HG02943 (cell line): ENCODE measurements around the gene OR2A7.
A peak's percentile ranks its signal among the peaks of the same experiment; 100 is the strongest.
"Not testable (repeated sequence)": the region's sequence is repeated elsewhere in the genome, so short reads cannot be mapped to it uniquely, and the experiment has no call there.

Source experiments
- ATAC-seq: cut with Tn5 transposase; IDR thresholded peaks from one replicate; pipeline ENCODE4 v1.9.1; 2021; ENCODE audit warnings: mild to moderate bottlenecking, low read depth, moderate library complexity; ENCODE audit not compliant: unreplicated experiment

Gene OR2A7

DNA sequence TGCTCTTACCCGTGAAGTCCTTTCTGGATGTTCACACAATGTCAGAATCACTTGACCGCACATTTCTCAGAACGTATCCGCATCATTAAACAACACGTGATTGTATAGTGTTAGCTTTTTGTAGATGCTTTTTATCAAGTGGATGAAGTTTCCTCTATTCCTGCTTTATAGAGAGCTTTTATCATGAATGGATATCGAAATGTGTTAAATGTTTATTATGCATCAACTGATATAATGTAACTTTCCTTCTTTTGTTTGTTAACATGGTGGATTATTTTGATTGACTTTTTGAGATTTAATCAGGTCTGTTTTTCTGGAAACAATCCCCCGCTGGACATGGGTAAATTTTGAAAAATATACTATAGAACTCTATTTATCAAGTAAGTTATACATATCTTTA lies at the start of gene OR2A7:
Gene OR2A7 (minus strand): TSS at position 101 of the 400 bp plus-strand sequence. CDS start 5,164 bp downstream, outside the sequence.
- ATAC-seq, result not testable (repeated sequence)

- not testable (repeated sequence) for ATAC-seq
Measured at GRCh38 chr7:144311872-144312469, 47.4 kb upstream of the OR2A7 start, which contains the start of gene OR2A1. TSS of gene OR2A1 (plus strand) at chr7:144312419. CDS start at chr7:144318125, 5,706 bp downstream.

DNA sequence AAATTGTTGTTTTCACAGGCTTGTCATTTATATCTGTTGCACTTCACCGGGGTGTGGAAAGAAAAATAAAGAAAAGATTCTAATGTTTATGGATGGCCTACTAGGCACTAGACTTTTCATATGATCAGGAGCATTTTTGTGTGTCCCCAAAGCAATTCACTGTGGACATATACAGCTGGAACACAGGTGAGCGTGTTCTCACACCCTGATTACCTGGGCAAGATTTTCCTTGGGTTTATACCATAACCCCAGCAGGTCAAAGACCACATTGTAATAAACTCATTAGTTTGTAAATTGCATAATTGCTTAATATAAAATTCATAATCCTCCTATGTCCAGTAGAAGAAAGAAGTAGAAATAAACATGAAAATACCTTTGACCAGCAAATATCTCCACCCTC lies 46.6 kb upstream of the OR2A7 start:
- not testable (repeated sequence) for ATAC-seq

DNA sequence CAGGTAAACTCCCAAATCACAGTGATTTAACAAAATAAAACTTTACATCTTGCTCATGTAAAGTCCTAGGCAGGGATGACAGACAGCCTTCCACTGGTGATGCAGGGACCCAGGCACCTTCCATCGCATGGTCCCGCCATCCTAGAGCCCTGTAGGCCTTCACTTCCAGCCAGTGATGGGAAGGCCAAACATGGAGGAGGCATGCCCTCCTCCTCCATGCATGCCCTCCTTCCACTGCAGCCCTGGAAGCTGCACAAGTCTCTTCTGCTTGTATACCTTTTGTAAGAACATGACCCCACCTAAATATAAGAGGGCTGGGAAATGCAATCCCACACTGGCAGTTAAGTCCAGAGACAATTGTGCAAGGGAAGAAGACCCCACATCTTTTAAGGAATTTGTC lies 45.1 kb upstream of the OR2A7 start:
- not testable (repeated sequence) for ATAC-seq

- not testable (repeated sequence) for ATAC-seq
Measured at GRCh38 chr7:144305156-144305555, 40.6 kb upstream of the OR2A7 start.

DNA sequence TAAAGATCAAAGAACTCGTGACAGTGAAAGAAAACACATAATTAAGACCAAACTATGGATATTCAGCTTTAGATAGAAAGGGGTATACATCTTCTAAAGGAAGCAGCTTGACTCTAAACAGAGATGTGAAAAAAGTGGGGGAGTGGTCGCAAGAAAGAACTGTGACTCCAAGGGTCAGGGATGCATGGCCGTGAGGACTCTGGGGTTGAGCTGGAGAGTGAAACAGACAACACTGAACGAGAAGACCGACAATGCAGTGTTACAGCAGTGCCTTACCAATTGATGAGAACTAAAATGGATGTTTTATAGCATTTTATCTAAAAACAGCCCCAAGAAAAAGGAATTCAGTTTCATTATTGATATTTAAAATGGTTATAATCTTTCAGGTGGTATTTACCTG lies 39.0 kb upstream of the OR2A7 start:
- not testable (repeated sequence) for ATAC-seq

DNA sequence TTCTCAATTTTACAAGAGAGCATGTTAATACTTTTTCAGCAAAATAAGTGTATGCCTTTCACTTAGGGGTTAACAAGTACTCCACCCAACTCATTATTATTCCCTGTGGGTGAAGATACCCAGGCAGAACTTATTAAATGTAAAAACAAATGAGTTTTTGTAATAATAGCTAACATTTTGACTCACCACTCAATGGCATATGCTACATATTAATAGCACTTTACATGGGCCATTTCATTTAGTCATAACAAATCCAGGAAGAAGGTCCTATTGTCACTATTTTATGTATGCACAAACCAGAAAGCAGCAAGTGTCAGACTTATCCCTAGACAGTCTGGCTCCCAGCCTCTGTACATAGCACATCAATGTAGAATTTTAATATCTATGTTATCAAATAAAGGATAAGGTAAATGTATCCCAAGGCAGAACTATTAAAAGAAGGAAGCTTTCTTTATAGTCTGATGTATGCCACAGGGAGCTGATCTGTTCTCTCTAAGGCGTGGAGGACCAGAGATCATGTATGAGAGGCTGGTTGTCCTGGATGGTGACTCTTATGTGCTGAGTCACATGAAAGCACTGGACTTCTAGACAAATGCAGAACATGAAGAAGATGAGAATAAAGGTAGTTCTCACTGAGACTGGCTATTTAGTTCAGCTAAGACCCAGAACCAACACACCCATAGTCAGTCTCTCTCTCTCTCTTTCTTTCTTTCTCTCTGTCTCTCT lies 38.1 kb upstream of the OR2A7 start:
- not testable (repeated sequence) for ATAC-seq

GRCh38 chr7:144293794-144294499 lies 29.4 kb upstream of the OR2A7 start:
- ATAC-seq, result peak; percentile 75

DNA sequence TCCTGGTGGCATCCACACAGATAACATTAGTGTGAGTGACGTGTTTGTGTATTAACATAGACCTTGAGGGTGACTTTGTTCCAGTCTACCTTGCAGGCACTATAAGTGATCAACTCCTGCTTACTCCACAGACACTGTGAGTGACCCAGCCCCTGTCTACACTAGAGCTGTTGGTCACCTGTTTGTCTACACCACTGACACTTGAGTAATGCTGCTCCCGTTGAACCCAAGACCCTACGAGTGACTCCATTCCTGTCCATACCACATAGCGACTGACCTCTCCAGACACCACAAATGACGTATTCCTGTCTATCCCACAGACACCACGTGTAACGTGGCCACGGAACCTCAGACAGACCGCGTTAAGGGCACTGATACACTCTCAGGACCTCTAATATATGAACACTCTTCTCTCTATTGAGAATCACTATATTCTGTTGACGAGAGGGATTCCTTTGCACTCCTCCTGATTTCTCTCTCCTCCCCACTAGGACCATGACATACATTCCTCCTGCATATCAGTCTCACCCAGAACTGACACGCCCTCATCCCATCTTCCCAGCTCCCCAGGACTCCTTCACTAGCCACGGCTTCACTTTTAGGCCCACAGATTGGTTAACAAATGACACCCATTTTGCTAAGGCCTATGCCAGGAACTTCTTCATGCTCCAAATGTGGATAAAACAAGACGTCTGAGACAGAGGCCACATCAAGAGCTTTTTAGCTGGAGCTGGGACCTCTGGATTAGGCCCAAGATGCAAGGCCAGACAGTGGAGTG lies 28.0 kb upstream of the OR2A7 start:
- not testable (repeated sequence) for ATAC-seq

- ATAC-seq, result not testable (repeated sequence)
Measured at GRCh38 chr7:144291607-144292006, 27.0 kb upstream of the OR2A7 start.

- ATAC-seq, result not testable (repeated sequence)
Measured at GRCh38 chr7:144287171-144287784, 22.7 kb upstream of the OR2A7 start.

- not testable (repeated sequence) for ATAC-seq
Measured at GRCh38 chr7:144283716-144284115, 19.1 kb upstream of the OR2A7 start.

DNA sequence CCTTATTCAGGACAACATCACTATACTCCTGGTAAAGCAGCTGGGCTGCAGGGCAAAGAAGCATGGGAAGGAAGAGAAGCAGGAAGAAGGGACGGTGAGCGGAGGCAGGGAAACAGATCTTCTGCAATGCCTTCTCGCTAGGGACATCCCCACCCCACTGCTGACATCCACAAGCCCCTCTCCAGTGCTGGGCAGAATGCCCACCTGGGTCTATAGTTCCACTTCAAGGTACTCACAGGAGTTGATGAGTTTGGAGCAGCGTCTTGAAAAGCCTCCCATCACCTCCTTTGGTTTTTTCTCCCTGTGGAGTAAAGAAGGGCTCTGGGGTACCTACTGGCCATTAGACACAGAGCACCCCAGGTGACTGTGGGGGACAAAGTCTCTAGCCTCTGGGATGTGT lies 17.9 kb upstream of the OR2A7 start:
- not testable (repeated sequence) for ATAC-seq

- ATAC-seq, result not testable (repeated sequence)
Measured at GRCh38 chr7:144281981-144282380, 17.4 kb upstream of the OR2A7 start.

DNA sequence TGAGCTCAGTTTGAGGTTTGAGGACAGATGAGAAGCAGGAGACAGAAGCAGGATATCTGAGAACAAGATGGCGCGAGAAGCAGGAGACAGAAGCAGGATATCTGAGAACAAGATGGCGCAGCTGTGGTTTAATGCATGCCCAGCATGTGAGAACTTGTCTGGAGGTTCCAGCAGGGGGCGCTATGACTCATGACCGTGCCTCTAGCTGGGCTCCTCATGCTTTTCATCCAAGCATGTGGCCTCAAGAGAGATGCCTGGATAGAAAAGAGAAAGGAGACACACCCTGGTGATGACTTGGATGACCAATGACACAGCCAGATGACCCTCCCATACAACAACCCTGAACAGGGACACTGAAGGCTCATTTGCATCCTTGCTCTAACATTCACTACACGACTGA lies 15.4 kb upstream of the OR2A7 start:
- ATAC-seq, result not testable (repeated sequence)

DNA sequence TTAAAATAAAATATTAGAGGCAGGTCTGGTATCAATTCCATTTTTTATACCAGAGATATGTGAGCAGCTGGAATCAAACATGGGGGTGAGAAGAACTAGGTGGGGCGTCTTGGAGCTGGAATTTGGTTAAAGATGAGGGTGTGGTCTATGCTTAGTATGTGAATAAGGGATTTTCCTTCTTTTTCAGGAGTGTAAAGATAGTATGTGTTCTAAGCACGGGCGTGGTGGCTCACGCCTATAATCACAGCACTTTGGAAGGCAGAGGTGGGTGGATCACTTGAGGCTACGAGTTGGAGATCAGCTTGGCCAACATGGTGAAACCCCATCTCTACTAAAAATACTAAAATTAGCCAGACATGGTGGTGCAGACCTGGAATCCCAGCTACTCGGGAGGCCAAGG lies 10.7 kb upstream of the OR2A7 start:
- not testable (repeated sequence) for ATAC-seq

DNA sequence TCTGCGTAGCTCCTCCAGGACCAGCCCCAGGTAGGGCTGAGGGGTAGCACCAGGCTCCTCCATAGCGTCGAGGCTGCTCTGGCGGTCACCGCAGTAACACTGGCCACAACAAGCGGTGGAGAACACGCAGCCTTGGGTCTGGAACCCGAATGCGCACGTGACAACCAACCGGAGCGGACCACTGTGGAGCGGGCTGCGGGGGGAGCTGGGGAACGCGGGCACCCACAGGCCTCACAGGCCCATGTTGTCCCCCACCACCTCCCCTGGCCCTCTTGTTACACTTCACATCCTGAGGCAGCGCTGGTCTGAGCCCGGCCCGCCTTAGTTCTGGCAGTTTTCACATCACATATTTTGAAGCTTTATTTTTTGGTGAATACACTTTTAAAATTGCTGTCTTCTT lies 4.6 kb upstream of the OR2A7 start, which contains the start of gene CTAGE8:
Gene CTAGE8 (minus strand): TSS at position 101 of the 400 bp plus-strand sequence. CDS start 38 bp downstream, at position 63.
- not testable (repeated sequence) for ATAC-seq

DNA sequence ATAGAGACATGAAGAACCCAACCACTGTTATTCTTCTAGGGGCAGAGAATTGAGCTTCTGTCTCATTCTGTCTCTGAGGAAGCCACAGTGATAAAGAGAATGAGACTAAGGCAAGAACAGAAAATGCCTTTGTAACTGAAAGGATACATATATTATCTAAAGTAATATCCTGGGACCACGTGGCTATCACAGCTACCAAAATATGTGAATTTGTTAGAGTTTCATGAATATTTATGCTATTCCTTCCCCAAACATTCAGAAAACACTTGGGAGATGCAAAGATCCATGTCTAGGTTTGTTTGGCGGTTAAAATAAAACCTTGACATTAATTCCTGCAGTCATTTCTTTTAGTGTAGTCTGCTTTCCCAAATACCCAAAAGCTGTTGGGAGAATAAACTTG lies 2.5 kb downstream of the OR2A7 start:
- ATAC-seq, result not testable (repeated sequence)

DNA sequence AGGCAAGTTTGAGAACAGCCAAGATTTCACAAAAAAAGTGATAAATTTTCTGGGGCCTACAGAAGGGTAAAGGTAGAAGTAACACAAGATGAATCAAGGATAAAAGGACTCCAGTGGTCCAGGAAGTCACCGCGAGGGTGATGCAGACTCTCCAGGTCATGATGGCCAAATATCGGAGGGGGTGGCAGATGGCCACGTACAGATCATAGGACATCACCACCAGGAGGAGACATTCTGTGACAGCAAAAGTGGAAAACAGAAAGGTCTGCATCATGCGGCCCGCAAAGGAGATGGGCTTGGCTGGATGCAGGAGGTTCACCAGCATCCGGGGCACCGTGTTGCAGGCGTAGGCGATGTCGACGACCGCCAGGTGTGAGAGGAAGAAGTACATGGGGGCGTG lies 5.5 kb downstream of the OR2A7 start:
- ATAC-seq, result not testable (repeated sequence)

DNA sequence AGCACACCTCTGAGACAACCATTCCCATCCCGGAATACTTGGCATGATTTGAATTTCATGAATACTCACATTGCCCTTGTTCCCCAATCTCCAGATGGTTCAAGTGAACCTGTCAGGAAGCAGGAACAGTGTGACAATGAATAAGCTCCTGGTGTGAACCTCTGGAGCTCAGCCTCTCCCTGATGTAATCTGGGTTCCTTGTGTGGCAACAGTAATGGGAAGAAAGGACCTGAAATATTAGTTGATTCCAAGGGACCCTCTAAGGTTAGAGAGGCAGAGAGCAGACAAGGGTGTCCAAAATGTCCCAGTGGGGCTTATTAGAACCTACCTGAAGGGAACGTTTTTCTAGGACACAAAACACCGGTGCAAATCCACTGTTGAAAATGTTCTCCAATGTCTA lies 8.5 kb downstream of the OR2A7 start:
- ATAC-seq, result no peak
